Transverse colon (tissue), 4 donors: ENCODE data around the gene HSD11B1L.

Experiments
- CTCF ChIP-seq, 5 experiments: fragments of 200-600 bp in 3 of 5; fragments of 450-650 bp in 2 of 5; sonication (generic) in 3 of 5; IDR thresholded peaks; 1 replicate in 2 of 5; 2 replicates in 3 of 5; pipeline ENCODE4 v1.5.1; 2016 to 2017; ENCODE audit warnings: antibody characterized with exemption in 5 of 5, inconsistent platforms in 3 of 5, mild to moderate bottlenecking in 2 of 5, moderate library complexity in 1 of 5
- POLR2AphosphoS5 ChIP-seq, 3 donors: sonication (generic); formaldehyde crosslinking; IDR thresholded peaks; one replicate each; pipeline ENCODE4 v1.6.1; 2016; ENCODE audit warnings: antibody characterized with exemption in 3 of 3

- TF ChIP-seq CTCF (IDR thresholded peaks at IDR 0.05) (no peak), POLR2AphosphoS5 (IDR thresholded peaks at IDR 0.05) (no peak)
Measured at GRCh38 chr19:5666921-5667610, 13.8 kb upstream of the HSD11B1L start.
